Transverse colon (tissue), 4 donors: ENCODE measurements around the gene SPATA25. TPM values are rescaled to one million over a fixed set of nuclear protein-coding genes. Genes with fewer than 3 reads are reported as not detected.
A peak's percentile ranks its signal among the peaks of the same experiment; 100 is the strongest.

ENCODE experiments used
- DNase-seq: peaks from one replicate; pipeline ENCODE4 v3.0.0-alpha.2; 2019
- H3K27ac ChIP-seq, 4 donors: fragments of 200-600 bp; sonication (generic); 2 replicates each; pipeline ENCODE4 v1.5.1; 2016 to 2018; ENCODE audit warnings: inconsistent platforms in 4 of 4
- H3K27me3 ChIP-seq: fragments of 200-600 bp; sonication (generic); 2 replicates; pipeline ENCODE4 v1.5.1; 2017; ENCODE audit warnings: inconsistent platforms
- H3K36me3 ChIP-seq, 4 donors: fragments of 200-600 bp; sonication (generic); 2 replicates each; pipeline ENCODE4 v1.5.1; 2017 to 2019; ENCODE audit warnings: inconsistent platforms in 4 of 4
- H3K4me1 ChIP-seq, 4 donors: fragments of 200-600 bp; sonication (generic); 2 replicates each; pipeline ENCODE4 v1.5.1; 2017 to 2020; ENCODE audit warnings: inconsistent platforms in 4 of 4
- H3K4me3 ChIP-seq, 4 donors: fragments of 200-600 bp; sonication (generic); 1 replicate in 1 of 4; 2 replicates in 3 of 4; pipeline versions ENCODE4 v1.5.1 to v1.6.1; 2017 to 2019; ENCODE audit warnings: inconsistent platforms in 4 of 4
- H3K9me3 ChIP-seq, 2 donors: fragments of 200-600 bp; sonication (generic); 2 replicates each; pipeline ENCODE4 v1.5.1; 2017 to 2019; ENCODE audit warnings: inconsistent platforms in 2 of 2
- CTCF ChIP-seq, 5 experiments: fragments of 200-600 bp in 3 of 5; fragments of 450-650 bp in 2 of 5; sonication (generic) in 3 of 5; IDR thresholded peaks; 1 replicate in 2 of 5; 2 replicates in 3 of 5; pipeline ENCODE4 v1.5.1; 2016 to 2017; ENCODE audit warnings: antibody characterized with exemption in 5 of 5, inconsistent platforms in 3 of 5, mild to moderate bottlenecking in 2 of 5, moderate library complexity in 1 of 5
- EP300 ChIP-seq: sonication (generic); formaldehyde crosslinking; IDR thresholded peaks from one replicate; pipeline ENCODE4 v1.6.1; 2017; ENCODE audit warnings: antibody characterized with exemption, low read depth
- POLR2A ChIP-seq: fragments of 450-650 bp; IDR thresholded peaks from one replicate; pipeline ENCODE4 v1.6.1; 2016; ENCODE audit warnings: antibody characterized with exemption, mild to moderate bottlenecking, moderate library complexity
- POLR2AphosphoS5 ChIP-seq, 3 donors: sonication (generic); formaldehyde crosslinking; IDR thresholded peaks; one replicate each; pipeline ENCODE4 v1.6.1; 2016; ENCODE audit warnings: antibody characterized with exemption in 3 of 3
- WGBS, 2 donors: methylation state at CpG; one replicate each; pipeline ENCODE4 v1.1.5; 2018; ENCODE audit warnings: low coverage in 1 of 2; 5-methylcytosine and 5-hydroxymethylcytosine counted together
- in situ Hi-C, 4 donors: fragments of 200-750 bp; cut with MboI; loops; one replicate each; pipeline versions ENCODE4 v1.15.0 to v1.15.1; 2017; ENCODE audit warnings: low sequenced_read_pairs in 3 of 4, low pct_ligation_motif_present in 1 of 4, low pct_unique_long_range_greater_than_20kb in 1 of 4
- intact Hi-C: fragments of 100-400 bp; cut with DNase I; formaldehyde crosslinking; loops from one replicate; pipeline ENCODE4 v1.15.1; 2023; ENCODE audit warnings: low total_unique reads
- total RNA-seq, 4 donors: library from RNA; depleted of rRNA; stranded (reverse); fragments of >200 nt; gene quantifications; one replicate each; pipeline ENCODE4 v1.1.0, GENCODE V29; 2016

SPATA25 gene
- total RNA-seq, 4 donors from 2014 or later, result 3.7 to 103 (median 6.0) TPM

- WGBS, 2 donors, result 1% methylated on average over 18 of the region's 78 CpGs; no CpG with 5 or more reads in 1 of the 2 donors
- DNase-seq, result peak; percentile 97
- peak; percentile 58 for TF ChIP-seq EP300
- peak in 1 of 5 experiments; percentile 8 for TF ChIP-seq CTCF (IDR thresholded peaks at IDR 0.05)
- TF ChIP-seq POLR2AphosphoS5 (IDR thresholded peaks at IDR 0.05), result peak; percentile 91 to 93 (median 92)
- TF ChIP-seq POLR2A, result peak; percentile 73
- Histone ChIP-seq H3K4me3 (peak within 1 kb of the TSS; percentile 70 to 84 (median 76)), H3K9me3 (no peaks in the 10 kb centered on the region), H3K27ac (peak within 1 kb of the TSS; percentile 87 to 90 (median 88)), H3K36me3 (peaks cover 0 to 18% (median 2%) of the 10 kb centered on the region in 4 donors), H3K27me3 (no peaks in the 10 kb centered on the region), H3K4me1 (peaks cover 15 to 41% (median 32%) of the 10 kb centered on the region in 4 donors)
- in situ Hi-C loops (no loop called here), intact Hi-C loops (loop anchor here (1.0 to 10.0 kb wide), 2 partner anchors 80 to 96 kb away; partner anchors contain the start of genes DNTTIP1 and WFDC3)
Measured at GRCh38 chr20:45890985-45891983, 3.9 kb upstream of the SPATA25 start, which contains the start of the genes CTSA and NEURL2. TSS of gene CTSA (plus strand) at chr20:45891335. CDS start at chr20:45891569, 234 bp downstream. TSS of gene NEURL2 (minus strand) at chr20:45891208. CDS start at chr20:45890991, 217 bp downstream.

- intact Hi-C loops, result loop anchor here (1.0 to 10.0 kb wide), 2 partner anchors 81 to 96 kb away; partner anchors contain the start of genes DNTTIP1 and WFDC3
- peak; percentile 85 for DNase-seq
- peaks cover 0 to 12% (median 2%) of the 10 kb centered on the region in 4 donors for H3K36me3 ChIP-seq
Measured at GRCh38 chr20:45890077-45890984, 2.9 kb upstream of the SPATA25 start.

GRCh38 chr20:45888681-45889080, 1.3 kb upstream of the SPATA25 start:
- no peaks in the 10 kb centered on the region for H3K9me3 ChIP-seq
- H3K4me1 ChIP-seq, result peaks cover 15 to 47% (median 35%) of the 10 kb centered on the region in 4 donors
- no peaks in the 10 kb centered on the region for H3K27me3 ChIP-seq
- H3K27ac ChIP-seq, result no peak overlapping the region
- intact Hi-C loops, result no loop called here
- no peak for TF ChIP-seq POLR2A
- no peak for TF ChIP-seq POLR2AphosphoS5 (IDR thresholded peaks at IDR 0.05)
- TF ChIP-seq EP300, result no peak
- TF ChIP-seq CTCF (IDR thresholded peaks at IDR 0.05), result no peak
- DNase-seq, result no peak
- H3K36me3 ChIP-seq, result peaks cover 0 to 1% (median 0%) of the 10 kb centered on the region in 4 donors
- H3K4me3 ChIP-seq, result no peak overlapping the region
- in situ Hi-C loops, result no loop called here
- 90% methylated on average over 3 of the region's 3 CpGs; no CpG with 5 or more reads in 1 of the 2 donors for WGBS, 2 donors

More at GRCh38 chr20:45890077-45890984, 2.9 kb upstream of the SPATA25 start:
- in situ Hi-C loops, result no loop called here
- TF ChIP-seq EP300 (no peak), POLR2AphosphoS5 (IDR thresholded peaks at IDR 0.05) (peak in 2 of 3 donors; percentile 22 to 49), CTCF (IDR thresholded peaks at IDR 0.05) (peak; percentile 57 to 74 (median 61))
- 5% methylated on average over 45 of the region's 79 CpGs; no CpG with 5 or more reads in 1 of the 2 donors for WGBS, 2 donors
- Histone ChIP-seq H3K4me1 (peaks cover 15 to 41% (median 32%) of the 10 kb centered on the region in 4 donors), H3K27me3 (no peaks in the 10 kb centered on the region), H3K4me3 (peak overlapping the region; percentile 70 to 84 (median 76)), H3K27ac (peak overlapping the region; percentile 87 to 90 (median 88)), H3K9me3 (no peaks in the 10 kb centered on the region)
